Endothelial cell (in vitro differentiated cells): ENCODE results near the gene CREB3L4. TPM values are rescaled to one million over a fixed set of nuclear protein-coding genes. Genes with fewer than 3 reads are reported as not detected.

Experiments used
- DNase-seq: peaks from one replicate; pipeline ENCODE4 v3.0.0; 2021; ENCODE audit warnings: low spot score
- H3K27ac Mint-ChIP-seq: one replicate; pipeline ENCODE4 v1.8.0; 2021; ENCODE audit warnings: mixed read lengths, inconsistent platforms; ENCODE audit not compliant: unreplicated experiment
- H3K27me3 Mint-ChIP-seq: one replicate; pipeline ENCODE4 v1.8.0; 2021; ENCODE audit warnings: mild to moderate bottlenecking, moderate library complexity, mixed read lengths, inconsistent platforms; ENCODE audit not compliant: unreplicated experiment
- H3K36me3 Mint-ChIP-seq: one replicate; pipeline ENCODE4 v1.8.0; 2021; ENCODE audit warnings: mild to moderate bottlenecking, low read depth, mixed read lengths, inconsistent platforms; ENCODE audit not compliant: unreplicated experiment
- H3K4me1 Mint-ChIP-seq: one replicate; pipeline ENCODE4 v1.8.0; 2021; ENCODE audit warnings: mild to moderate bottlenecking, mixed read lengths, inconsistent platforms; ENCODE audit not compliant: unreplicated experiment
- H3K4me3 Mint-ChIP-seq: one replicate; pipeline ENCODE4 v1.8.0; 2021; ENCODE audit warnings: mild to moderate bottlenecking, mixed read lengths, inconsistent platforms; ENCODE audit not compliant: unreplicated experiment
- H3K9me3 Mint-ChIP-seq: one replicate; pipeline ENCODE4 v1.8.0; 2021; ENCODE audit warnings: mixed read lengths, inconsistent platforms; ENCODE audit not compliant: unreplicated experiment
- CTCF ChIP-seq: fragments of 200-600 bp; sonication (generic); IDR thresholded peaks from one replicate; pipeline ENCODE4 v1.5.0; 2021; ENCODE audit warnings: antibody characterized with exemption; ENCODE audit not compliant: unreplicated experiment
- total RNA-seq: library from RNA; stranded (reverse); fragmentation: NEBNext Ultra II Directional; extraction: Animal tissue kit (Norgen Biotek cat#: 25700); gene quantifications from one replicate; pipeline ENCODE4 v1.2.1, GENCODE V29; 2021; ENCODE audit not compliant: unreplicated experiment

CREB3L4 gene
- total RNA-seq, 1 donor from 2014 or later = 13.2 TPM

- TF ChIP-seq CTCF = no peak
- H3K27ac Mint-ChIP-seq = no peak overlapping the region
- H3K27me3 Mint-ChIP-seq = peaks cover 15% of the 10 kb centered on the region
- H3K9me3 Mint-ChIP-seq = no peaks in the 10 kb centered on the region
- H3K4me3 Mint-ChIP-seq = peak overlapping the region; percentile 97
- H3K36me3 Mint-ChIP-seq = peaks cover 14% of the 10 kb centered on the region
- H3K4me1 Mint-ChIP-seq = peaks cover 18% of the 10 kb centered on the region
- DNase-seq = peak; percentile 65
Measured at GRCh38 chr1:153945795-153946621, 21.7 kb upstream of the CREB3L4 start.

DNA sequence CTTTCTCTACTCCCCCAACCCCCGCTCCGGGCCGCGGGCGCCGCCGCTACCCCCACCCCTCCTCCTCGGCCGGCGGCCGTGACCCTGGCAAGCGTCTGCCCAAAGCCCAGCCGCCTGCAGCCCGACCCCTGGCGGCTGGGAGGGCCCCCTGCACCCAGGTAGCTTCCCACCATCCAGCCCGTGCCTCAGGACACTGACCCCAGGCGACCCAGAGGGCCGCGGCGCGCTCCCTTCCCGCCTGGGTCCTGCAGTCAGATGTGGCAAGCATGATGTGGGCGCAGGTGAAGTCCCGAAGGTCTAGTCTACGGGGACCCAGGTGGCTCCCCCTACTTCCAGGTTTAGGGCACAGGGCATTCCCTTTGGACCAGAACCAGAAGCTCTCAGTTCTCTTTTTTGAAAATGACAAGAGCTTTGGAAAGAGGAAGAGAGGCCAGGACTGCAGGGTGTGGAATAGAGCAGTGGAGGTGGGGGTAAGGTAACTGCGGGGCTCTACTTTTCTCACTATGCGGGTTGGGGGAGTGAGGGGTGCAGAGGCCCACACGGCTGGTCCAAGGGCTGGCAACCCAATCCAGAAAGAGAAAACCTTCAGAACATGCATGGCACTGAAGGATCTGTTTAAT lies 21.0 kb upstream of the CREB3L4 start, which contains the start of gene DENND4B:
Gene DENND4B (minus strand): TSS at position 97 of the 620 bp plus-strand sequence. CDS start 2,344 bp downstream, outside the sequence.
- peak within 1 kb of the TSS; percentile 97 for H3K4me3 Mint-ChIP-seq
- H3K27me3 Mint-ChIP-seq = peaks cover 15% of the 10 kb centered on the region
- H3K9me3 Mint-ChIP-seq = no peaks in the 10 kb centered on the region
- peaks cover 21% of the 10 kb centered on the region for H3K36me3 Mint-ChIP-seq
- H3K27ac Mint-ChIP-seq = peak within 1 kb of the TSS; percentile 74
- DNase-seq = peak; percentile 85
- H3K4me1 Mint-ChIP-seq = peaks cover 18% of the 10 kb centered on the region
- peak; percentile 89 for TF ChIP-seq CTCF

DNA sequence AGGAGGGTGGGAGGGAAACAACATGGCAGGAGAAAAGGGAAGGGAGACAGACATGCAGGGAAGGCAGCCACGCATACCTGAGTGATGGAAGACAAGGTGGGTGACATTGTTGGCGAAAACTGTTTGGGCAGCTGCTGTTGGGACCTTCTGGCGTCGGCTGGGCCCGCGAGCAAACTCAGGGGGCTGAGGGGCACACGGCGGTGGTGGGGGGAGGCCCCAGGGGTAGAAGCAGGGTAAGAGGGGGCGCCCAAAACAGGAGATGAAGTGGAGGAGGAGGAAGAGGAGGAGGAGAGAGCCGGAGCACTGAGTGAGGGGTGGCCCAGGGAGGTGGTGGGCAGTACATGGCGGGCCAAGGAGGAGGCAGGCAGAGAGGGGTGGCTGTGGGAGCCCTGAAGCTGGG lies 16.5 kb upstream of the CREB3L4 start:
- no peaks in the 10 kb centered on the region for H3K9me3 Mint-ChIP-seq
- no peak for TF ChIP-seq CTCF
- peak overlapping the region; percentile 66 for H3K4me3 Mint-ChIP-seq
- peaks cover 12% of the 10 kb centered on the region for H3K4me1 Mint-ChIP-seq
- peaks cover 36% of the 10 kb centered on the region for H3K36me3 Mint-ChIP-seq
- no peak overlapping the region for H3K27ac Mint-ChIP-seq
- peaks cover 10% of the 10 kb centered on the region for H3K27me3 Mint-ChIP-seq
- DNase-seq = no peak

- no peak for TF ChIP-seq CTCF
- no peaks in the 10 kb centered on the region for H3K9me3 Mint-ChIP-seq
- no peak for DNase-seq
Measured at GRCh38 chr1:153951801-153952200, 15.9 kb upstream of the CREB3L4 start.

More at GRCh38 chr1:153951801-153952200, 15.9 kb upstream of the CREB3L4 start:
- Mint-ChIP-seq H3K27me3 (peaks cover 10% of the 10 kb centered on the region), H3K27ac (no peak overlapping the region), H3K4me3 (no peak overlapping the region), H3K36me3 (peaks cover 36% of the 10 kb centered on the region), H3K4me1 (peaks cover 18% of the 10 kb centered on the region)
